Stomach (tissue), 9 donors: ENCODE results near the gene REC114. TPM values are rescaled to one million over a fixed set of nuclear protein-coding genes. Genes with fewer than 3 reads are reported as not detected.

Source experiments
- DNase-seq, 2 donors: peaks; one replicate each; pipeline versions ENCODE4 v3.0.0 to v3.0.0-alpha.2; 2013 to 2019
- H3K27ac ChIP-seq, 5 donors: fragments of 200-600 bp in 4 of 5; sonication (generic) in 4 of 5; one replicate each; pipeline ENCODE4 v1.5.1; 2013 to 2019; ENCODE audit warnings: mild to moderate bottlenecking in 1 of 5, moderate library complexity in 1 of 5
- H3K27me3 ChIP-seq, 3 donors: fragments of 200-600 bp; sonication (generic); one replicate each; pipeline ENCODE4 v1.5.1; 2017 to 2019; ENCODE audit warnings: mixed run types in 1 of 3
- H3K36me3 ChIP-seq, 4 donors: fragments of 200-600 bp; sonication (generic); 1 replicate in 3 of 4; 2 replicates in 1 of 4; pipeline ENCODE4 v1.5.1; 2016 to 2019
- H3K4me1 ChIP-seq, 4 donors: fragments of 200-600 bp; sonication (generic); one replicate each; pipeline ENCODE4 v1.5.1; 2016 to 2019
- H3K4me3 ChIP-seq, 4 donors: fragments of 200-600 bp; sonication (generic) in 3 of 4; one replicate each; pipeline ENCODE4 v1.5.1; 2016 to 2019; ENCODE audit warnings: mild to moderate bottlenecking in 1 of 4
- H3K9me3 ChIP-seq, 4 donors: fragments of 200-600 bp; sonication (generic); one replicate each; pipeline ENCODE4 v1.5.1; 2016 to 2019
- CTCF ChIP-seq, 7 experiments: fragments of 450-650 bp in 4 of 7; fragments of 200-600 bp in 3 of 7; sonication (generic) in 3 of 7; IDR thresholded peaks; one replicate each; pipeline ENCODE4 v1.5.1; 2016 to 2019; ENCODE audit warnings: antibody characterized with exemption in 7 of 7, control low read depth in 2 of 7, mild to moderate bottlenecking in 1 of 7
- EP300 ChIP-seq: sonication (generic); formaldehyde crosslinking; IDR thresholded peaks from one replicate; pipeline ENCODE4 v1.6.1; 2017; ENCODE audit warnings: antibody characterized with exemption
- POLR2A ChIP-seq, 4 donors: fragments of 450-650 bp; IDR thresholded peaks; one replicate each; pipeline ENCODE4 v1.6.1; 2016; ENCODE audit warnings: antibody characterized with exemption in 4 of 4, control low read depth in 2 of 4, mild to moderate bottlenecking in 1 of 4, moderate library complexity in 1 of 4
- POLR2AphosphoS5 ChIP-seq, 3 donors: sonication (generic); formaldehyde crosslinking; IDR thresholded peaks; one replicate each; pipeline ENCODE4 v1.6.1; 2016; ENCODE audit warnings: antibody characterized with exemption in 3 of 3
- WGBS, 5 donors: extraction: QIAGEN DNeasy Blood & Tissue Kit in 3 of 5; methylation state at CpG; one replicate each; pipeline versions ENCODE4 v1.1.5 to v1.1.7; 2013 to 2018; 5-methylcytosine and 5-hydroxymethylcytosine counted together
- intact Hi-C: fragments of 100-400 bp; cut with DNase I; formaldehyde crosslinking; loops from one replicate; pipeline ENCODE4 v1.15.1; 2023; ENCODE audit warnings: low total_unique reads
- polyA plus RNA-seq, 3 donors: library from polyadenylated mRNA; stranded (reverse); fragments of 200-250 nt; gene quantifications; one replicate each; pipeline ENCODE4 v1.2.3, GENCODE V29; 2013
- total RNA-seq, 5 donors: library from RNA; depleted of rRNA; stranded (reverse); fragments of >200 nt; gene quantifications; one replicate each; pipeline versions ENCODE4 v1.1.0 to v1.2.3, GENCODE V29; 2014 to 2016
- donor health status: healthy with polysubstance abuse.
- donor health status: Bipolar disorder and iron deficiency.
- donor health status: healthy.

The REC114 gene
- total and polyA plus RNA-seq, 8 donors: not detected

GRCh38 chr15:73599934-73600333 lies 157.0 kb downstream of the REC114 start:
- Histone ChIP-seq H3K4me3 (no peak overlapping the region), H3K9me3 (no peaks in the 10 kb centered on the region), H3K4me1 (peaks cover 66 to 100% (median 79%) of the 10 kb centered on the region in 4 donors), H3K36me3 (peaks cover 0 to 4% (median 2%) of the 10 kb centered on the region in 4 donors), H3K27ac (peak overlapping the region in 4 of 5 donors; percentile 58 to 79 (median 70)), H3K27me3 (no peaks in the 10 kb centered on the region)
- 38 to 73% (median 61%) methylated on average over 1 of the region's 1 CpG for WGBS, 5 donors
- TF ChIP-seq EP300 (no peak), CTCF (IDR thresholded peaks at IDR 0.05) (no peak), POLR2A (IDR thresholded peaks at IDR 0.05) (no peak), POLR2AphosphoS5 (IDR thresholded peaks at IDR 0.05) (peak in 1 of 3 donors; percentile 9)
- DNase-seq: peak in 1 of 2 donors; percentile 31
- intact Hi-C loops: no loop called here

DNA sequence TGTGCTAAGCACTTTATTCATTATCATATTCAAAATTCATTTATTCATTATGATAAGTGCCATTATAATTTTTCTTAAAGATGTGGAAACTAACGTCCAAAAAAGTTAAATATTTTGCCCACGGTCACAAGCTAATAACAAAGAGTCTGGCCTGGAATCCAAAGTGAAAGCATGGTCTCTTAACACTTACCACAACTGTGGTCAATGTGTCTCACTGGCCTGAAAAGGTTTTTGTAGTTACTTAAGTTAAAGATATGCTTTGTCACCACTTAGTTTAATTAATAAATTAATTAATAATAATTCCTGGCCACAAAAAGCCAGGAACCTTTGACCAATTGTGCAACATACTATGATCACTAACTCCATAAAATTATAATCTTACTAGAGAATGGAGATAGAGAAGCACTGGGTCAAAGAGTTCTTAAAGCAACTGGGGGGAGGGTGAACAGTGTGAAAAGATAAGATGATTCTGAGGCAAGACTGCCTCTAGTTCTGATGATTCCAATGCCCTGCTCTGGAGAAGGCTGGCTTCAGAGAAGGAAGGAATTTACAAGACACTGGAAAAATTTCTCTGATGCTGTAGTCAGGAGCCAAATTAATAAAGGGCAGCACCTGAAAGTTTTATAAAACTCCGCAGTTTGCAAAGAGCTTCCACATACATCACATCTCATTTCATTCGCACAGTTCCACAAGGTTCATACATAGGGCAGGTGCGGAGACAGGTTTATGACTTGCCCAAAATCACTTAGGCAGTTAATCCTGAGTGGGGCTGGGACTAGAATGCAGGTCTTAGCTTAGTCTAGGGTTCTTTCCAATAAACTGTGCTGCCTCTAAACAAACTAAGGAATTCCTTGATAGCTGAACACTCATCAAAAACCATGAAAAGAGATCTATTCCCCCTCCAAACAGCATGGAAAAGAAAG lies 157.7 kb downstream of the REC114 start:
- WGBS, 5 donors: 73 to 90% (median 82%) methylated on average over 5 of the region's 5 CpGs

DNA sequence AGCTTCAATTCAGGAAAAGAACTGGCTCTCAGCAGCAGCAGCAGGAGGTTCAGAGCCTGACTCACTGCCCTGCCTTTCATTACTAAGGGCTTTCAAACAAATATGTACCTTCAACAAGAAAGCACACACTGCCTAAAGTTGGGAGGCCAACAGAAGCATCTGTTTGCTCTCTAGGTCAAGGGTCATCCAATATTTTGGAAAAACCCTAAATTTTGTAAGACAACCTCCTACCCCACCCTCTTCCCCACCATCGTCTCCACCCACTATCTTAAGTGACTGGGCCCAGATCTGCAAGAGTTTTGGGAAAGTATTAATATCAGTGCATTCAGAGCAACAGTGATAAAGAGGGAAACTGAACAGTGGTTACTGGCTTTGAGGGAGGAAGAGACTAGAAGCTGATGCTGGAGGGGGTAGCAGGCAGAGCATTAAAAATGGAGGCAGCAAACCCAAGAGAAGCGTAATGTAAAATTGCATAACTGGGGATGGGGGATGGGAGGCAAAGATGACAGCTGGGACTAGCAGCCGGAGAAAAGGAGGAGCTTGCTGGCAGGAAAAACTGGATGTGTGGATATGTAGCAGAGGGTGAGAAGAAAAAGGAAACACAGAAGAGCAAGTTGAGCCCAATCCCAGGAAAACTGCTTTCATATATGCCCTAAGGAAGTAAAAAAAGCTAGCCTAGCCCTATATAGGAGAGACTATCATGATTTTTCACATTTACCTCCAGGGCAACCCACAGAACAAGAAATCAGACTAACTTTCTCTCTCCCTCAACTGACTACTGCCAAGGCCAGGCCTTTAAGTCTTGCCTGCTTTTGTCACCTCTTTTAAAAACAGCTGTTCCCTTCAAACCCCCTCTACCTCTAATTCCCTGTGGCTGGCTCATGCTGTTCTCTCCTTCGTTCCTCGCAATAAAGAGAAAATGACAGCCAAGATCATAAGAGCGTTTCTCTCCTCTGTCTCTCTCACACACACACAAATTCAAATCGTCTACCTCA lies 158.8 kb downstream of the REC114 start:
- intact Hi-C loops: no loop called here
- no peak overlapping the region for H3K4me3 ChIP-seq
- H3K27me3 ChIP-seq: no peaks in the 10 kb centered on the region
- no peak for TF ChIP-seq EP300
- peak in 2 of 3 donors; percentile 5 to 21 for TF ChIP-seq POLR2AphosphoS5 (IDR thresholded peaks at IDR 0.05)
- H3K36me3 ChIP-seq: peaks cover 0 to 3% (median under 1%) of the 10 kb centered on the region in 4 donors
- H3K9me3 ChIP-seq: no peaks in the 10 kb centered on the region
- DNase-seq: peak in 1 of 2 donors; percentile 86
- WGBS, 5 donors: 41 to 50% (median 47%) methylated on average over 7 of the region's 7 CpGs
- peak overlapping the region; percentile 16 to 79 (median 67) for H3K27ac ChIP-seq
- H3K4me1 ChIP-seq: peaks cover 55 to 100% (median 71%) of the 10 kb centered on the region in 4 donors

More for the DNA sequence above, 157.7 kb downstream of the REC114 start:
- no peaks in the 10 kb centered on the region for H3K27me3 ChIP-seq
- intact Hi-C loops: no loop called here
- peaks cover 63 to 100% (median 73%) of the 10 kb centered on the region in 4 donors for H3K4me1 ChIP-seq
- H3K36me3 ChIP-seq: peaks cover 0 to 4% (median 2%) of the 10 kb centered on the region in 4 donors
- no peaks in the 10 kb centered on the region for H3K9me3 ChIP-seq
- H3K27ac ChIP-seq: peak overlapping the region in 4 of 5 donors; percentile 58 to 79 (median 70)
- H3K4me3 ChIP-seq: no peak overlapping the region
- TF ChIP-seq EP300 (no peak), CTCF (IDR thresholded peaks at IDR 0.05) (no peak), POLR2AphosphoS5 (IDR thresholded peaks at IDR 0.05) (no peak), POLR2A (IDR thresholded peaks at IDR 0.05) (no peak)
- DNase-seq: no peak

- H3K36me3 ChIP-seq: no peaks in the 10 kb centered on the region
- peaks cover 55 to 100% (median 70%) of the 10 kb centered on the region in 4 donors for H3K4me1 ChIP-seq
- H3K27ac ChIP-seq: peak overlapping the region; percentile 16 to 79 (median 67)
- intact Hi-C loops: no loop called here
- H3K4me3 ChIP-seq: no peak overlapping the region
- TF ChIP-seq CTCF (IDR thresholded peaks at IDR 0.05) (no peak), POLR2A (IDR thresholded peaks at IDR 0.05) (no peak), POLR2AphosphoS5 (IDR thresholded peaks at IDR 0.05) (no peak), EP300 (no peak)
- H3K9me3 ChIP-seq: no peaks in the 10 kb centered on the region
- 5 to 16% (median 14%) methylated on average over 1 of the region's 1 CpG for WGBS, 5 donors
- DNase-seq: no peak
- H3K27me3 ChIP-seq: no peaks in the 10 kb centered on the region
Observed at GRCh38 chr15:73602446-73602843, 159.5 kb downstream of the REC114 start.
